ENCODE data around the gene ZNF414.

Gene ZNF414

DNA sequence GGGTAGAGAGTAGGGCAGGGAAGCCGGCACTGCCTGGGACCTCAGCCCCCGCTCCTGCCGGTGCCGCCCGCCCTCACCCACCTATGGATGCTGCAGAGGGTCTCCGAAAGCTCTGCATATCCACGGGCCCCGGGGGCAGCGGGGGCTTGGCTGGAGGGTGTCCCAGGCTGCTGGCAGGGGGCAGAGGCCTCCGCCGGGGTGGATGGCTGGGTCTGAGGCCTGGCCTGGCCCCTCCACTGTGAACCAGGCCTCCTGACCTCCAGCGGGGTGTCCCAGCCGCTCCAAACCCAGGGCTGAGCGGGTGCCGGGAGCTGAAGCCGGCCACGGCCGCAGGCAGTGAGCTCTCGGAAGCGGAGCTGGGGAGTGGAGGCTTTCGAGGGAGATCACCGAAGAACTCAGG, 15.7 kb downstream of the ZNF414 start:
- H3K9me2 ChIP-seq (replicated peaks; ENCODE audit: low read depth, low read length): no peaks in the 10 kb centered on the region
- no peak overlapping the region for H3K4me3 ChIP-seq (ENCODE audit: low read length, poor library complexity, severe bottlenecking)
- no peaks in the 10 kb centered on the region for H4K20me1 ChIP-seq (ENCODE audit: insufficient read depth, low read length, poor library complexity, severe bottlenecking)
- H3K36me3 ChIP-seq (ENCODE audit: insufficient read depth, low read length): no peaks in the 10 kb centered on the region
- peaks cover 24% of the 10 kb centered on the region for H3K4me1 ChIP-seq (ENCODE audit: insufficient read depth, low read length, poor library complexity, severe bottlenecking)
- H3K79me2 ChIP-seq (ENCODE audit: insufficient read depth, low read length): no peaks in the 10 kb centered on the region
- H3K9ac ChIP-seq (ENCODE audit: low read depth, low read length, poor library complexity, severe bottlenecking): no peak overlapping the region
- H3K9me3 ChIP-seq (ENCODE audit: insufficient read depth, low read depth, low read length): no peaks in the 10 kb centered on the region
- no peak overlapping the region for H3K4me2 ChIP-seq (ENCODE audit: low read depth, low read length, poor library complexity, severe bottlenecking)
- no peaks in the 10 kb centered on the region for H3K27me3 ChIP-seq (ENCODE audit: insufficient read depth, low read length, poor library complexity, severe bottlenecking)
- TF ChIP-seq, protein P1, sequence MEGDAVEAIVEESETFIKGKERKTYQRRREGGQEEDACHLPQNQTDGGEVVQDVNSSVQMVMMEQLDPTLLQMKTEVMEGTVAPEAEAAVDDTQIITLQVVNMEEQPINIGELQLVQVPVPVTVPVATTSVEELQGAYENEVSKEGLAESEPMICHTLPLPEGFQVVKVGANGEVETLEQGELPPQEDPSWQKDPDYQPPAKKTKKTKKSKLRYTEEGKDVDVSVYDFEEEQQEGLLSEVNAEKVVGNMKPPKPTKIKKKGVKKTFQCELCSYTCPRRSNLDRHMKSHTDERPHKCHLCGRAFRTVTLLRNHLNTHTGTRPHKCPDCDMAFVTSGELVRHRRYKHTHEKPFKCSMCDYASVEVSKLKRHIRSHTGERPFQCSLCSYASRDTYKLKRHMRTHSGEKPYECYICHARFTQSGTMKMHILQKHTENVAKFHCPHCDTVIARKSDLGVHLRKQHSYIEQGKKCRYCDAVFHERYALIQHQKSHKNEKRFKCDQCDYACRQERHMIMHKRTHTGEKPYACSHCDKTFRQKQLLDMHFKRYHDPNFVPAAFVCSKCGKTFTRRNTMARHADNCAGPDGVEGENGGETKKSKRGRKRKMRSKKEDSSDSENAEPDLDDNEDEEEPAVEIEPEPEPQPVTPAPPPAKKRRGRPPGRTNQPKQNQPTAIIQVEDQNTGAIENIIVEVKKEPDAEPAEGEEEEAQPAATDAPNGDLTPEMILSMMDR (conservative IDR thresholded peaks at IDR 0.05; ENCODE audit: low read length): no peak
- H3F3A ChIP-seq (ENCODE audit: low read depth): no peaks in the 10 kb centered on the region
- no peak overlapping the region for H2AFZ ChIP-seq (ENCODE audit: low read length)

DNA sequence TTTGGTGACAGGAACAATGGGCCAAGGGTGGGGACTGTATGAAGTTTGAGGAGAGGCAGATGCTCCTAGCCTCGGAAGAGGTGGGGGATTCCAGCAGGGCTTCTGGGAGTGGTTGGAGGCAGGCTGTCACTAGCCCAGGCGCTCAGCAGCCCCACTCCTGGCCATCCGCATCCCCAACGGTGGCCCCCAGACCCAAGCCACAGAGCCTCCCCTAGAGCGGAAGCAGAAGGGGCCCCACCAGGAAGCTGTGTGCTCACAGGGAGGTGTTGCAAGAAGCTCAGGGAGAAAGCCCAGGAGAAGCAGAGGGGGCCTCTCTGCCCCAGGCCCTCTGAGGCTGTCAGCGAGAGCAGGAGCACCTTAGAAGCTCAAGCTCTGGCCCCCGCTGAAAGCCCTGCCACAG, 19.8 kb downstream of the ZNF414 start:
- H2AFZ ChIP-seq (ENCODE audit: low read length): no peak overlapping the region

DNA sequence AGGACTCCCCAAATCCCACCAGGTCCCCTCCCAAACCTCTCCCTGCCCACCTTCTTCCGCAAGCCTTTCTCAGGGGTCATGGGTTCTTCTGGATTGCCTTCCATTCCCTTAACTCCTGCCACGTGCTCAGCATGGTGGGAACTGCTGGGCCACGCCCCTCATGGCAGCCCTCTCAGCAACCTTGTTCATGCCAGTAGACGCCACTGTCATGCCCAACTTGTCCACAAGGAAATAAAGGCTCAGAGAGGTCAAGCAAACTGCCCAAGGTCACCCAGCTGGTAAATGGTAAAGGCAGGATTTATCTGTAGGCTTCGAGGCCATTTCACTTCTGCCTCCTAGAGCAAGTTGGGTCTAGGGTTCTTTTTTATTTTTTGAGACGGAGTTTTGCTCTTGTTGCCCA, 22.4 kb downstream of the ZNF414 start:
- peaks cover 23% of the 10 kb centered on the region for H3K4me1 ChIP-seq (ENCODE audit: insufficient read depth, low read length, poor library complexity, severe bottlenecking)
- H3K27me3 ChIP-seq (ENCODE audit: insufficient read depth, low read length, poor library complexity, severe bottlenecking): no peaks in the 10 kb centered on the region
- no peaks in the 10 kb centered on the region for H3K9me2 ChIP-seq (replicated peaks; ENCODE audit: low read depth, low read length)
- H3K36me3 ChIP-seq (ENCODE audit: insufficient read depth, low read length): peaks cover 47% of the 10 kb centered on the region; the same call in 1 of the 2 replicates
- H3K79me2 ChIP-seq (ENCODE audit: insufficient read depth, low read length): peaks cover 5% of the 10 kb centered on the region; the same call in 1 of the 2 replicates
- H3K4me2 ChIP-seq (ENCODE audit: low read depth, low read length, poor library complexity, severe bottlenecking): no peak overlapping the region
- H3F3A ChIP-seq (ENCODE audit: low read depth): 0 out of 2 replicates have a peak, but pooled peaks cover 6% of the 10 kb centered on the region
- H3K4me3 ChIP-seq (ENCODE audit: low read length, poor library complexity, severe bottlenecking): no peak overlapping the region
- H2AFZ ChIP-seq (ENCODE audit: low read length): no peak overlapping the region
- H4K20me1 ChIP-seq (ENCODE audit: insufficient read depth, low read length, poor library complexity, severe bottlenecking): peaks cover 21% of the 10 kb centered on the region
- H3K9ac ChIP-seq (ENCODE audit: low read depth, low read length, poor library complexity, severe bottlenecking): no peak overlapping the region
- TF ChIP-seq EZH2phosphoT487 (IDR thresholded peaks at IDR 0.05; ENCODE audit: borderline replicate concordance): no peak
- TF ChIP-seq, protein P1 (conservative IDR thresholded peaks at IDR 0.05; ENCODE audit: low read length): no peak
- H3K9me3 ChIP-seq (ENCODE audit: insufficient read depth, low read depth, low read length): no peaks in the 10 kb centered on the region

More for the DNA sequence above, 19.8 kb downstream of the ZNF414 start:
- no peak overlapping the region for H3K9ac ChIP-seq (ENCODE audit: low read depth, low read length, poor library complexity, severe bottlenecking)
- H3K4me3 ChIP-seq (ENCODE audit: low read length, poor library complexity, severe bottlenecking): no peak overlapping the region
- H3K9me2 ChIP-seq (replicated peaks; ENCODE audit: low read depth, low read length): no peaks in the 10 kb centered on the region
- H3K9me3 ChIP-seq (ENCODE audit: insufficient read depth, low read depth, low read length): no peaks in the 10 kb centered on the region
- H3K36me3 ChIP-seq (ENCODE audit: insufficient read depth, low read length): peaks cover 22% of the 10 kb centered on the region; the same call in 1 of the 2 replicates
- TF ChIP-seq, protein P1 (conservative IDR thresholded peaks at IDR 0.05; ENCODE audit: low read length): no peak
- TF ChIP-seq EZH2phosphoT487 (IDR thresholded peaks at IDR 0.05; ENCODE audit: borderline replicate concordance): no peak
- H4K20me1 ChIP-seq (ENCODE audit: insufficient read depth, low read length, poor library complexity, severe bottlenecking): no peaks in the 10 kb centered on the region
- no peaks in the 10 kb centered on the region for H3K79me2 ChIP-seq (ENCODE audit: insufficient read depth, low read length)
- peaks cover 6% of the 10 kb centered on the region for H3K4me1 ChIP-seq (ENCODE audit: insufficient read depth, low read length, poor library complexity, severe bottlenecking)
- H3K27me3 ChIP-seq (ENCODE audit: insufficient read depth, low read length, poor library complexity, severe bottlenecking): no peaks in the 10 kb centered on the region
- no peaks in the 10 kb centered on the region for H3F3A ChIP-seq (ENCODE audit: low read depth)
- no peak overlapping the region for H3K4me2 ChIP-seq (ENCODE audit: low read depth, low read length, poor library complexity, severe bottlenecking)
